ENCODE data around the gene MMS22L. TPM values are rescaled to one million over a fixed set of nuclear protein-coding genes. Genes with fewer than 3 reads are reported as not detected.

Gene MMS22L
- total RNA-seq, 1 donor from 2014 or later, result 22.0 TPM

DNA sequence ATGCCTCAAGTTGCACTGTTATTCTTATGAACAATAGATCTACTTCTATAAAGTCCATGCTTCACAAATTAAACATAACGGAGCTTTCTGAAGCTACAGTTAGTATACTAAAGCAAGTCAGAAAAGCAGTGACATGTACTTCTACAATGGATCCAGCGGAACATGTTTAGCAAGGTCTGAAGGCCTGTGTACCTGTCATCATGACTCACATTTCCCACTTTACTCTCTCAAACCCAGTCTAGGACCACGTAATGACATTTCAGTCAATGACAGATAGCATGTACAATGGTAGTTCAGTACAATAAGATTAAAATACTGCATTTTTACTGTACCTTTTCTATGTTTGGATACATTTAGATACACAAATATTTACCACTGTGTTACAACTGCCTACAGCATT is 132.1 kb downstream of the MMS22L start:
- TF ChIP-seq, protein P1, sequence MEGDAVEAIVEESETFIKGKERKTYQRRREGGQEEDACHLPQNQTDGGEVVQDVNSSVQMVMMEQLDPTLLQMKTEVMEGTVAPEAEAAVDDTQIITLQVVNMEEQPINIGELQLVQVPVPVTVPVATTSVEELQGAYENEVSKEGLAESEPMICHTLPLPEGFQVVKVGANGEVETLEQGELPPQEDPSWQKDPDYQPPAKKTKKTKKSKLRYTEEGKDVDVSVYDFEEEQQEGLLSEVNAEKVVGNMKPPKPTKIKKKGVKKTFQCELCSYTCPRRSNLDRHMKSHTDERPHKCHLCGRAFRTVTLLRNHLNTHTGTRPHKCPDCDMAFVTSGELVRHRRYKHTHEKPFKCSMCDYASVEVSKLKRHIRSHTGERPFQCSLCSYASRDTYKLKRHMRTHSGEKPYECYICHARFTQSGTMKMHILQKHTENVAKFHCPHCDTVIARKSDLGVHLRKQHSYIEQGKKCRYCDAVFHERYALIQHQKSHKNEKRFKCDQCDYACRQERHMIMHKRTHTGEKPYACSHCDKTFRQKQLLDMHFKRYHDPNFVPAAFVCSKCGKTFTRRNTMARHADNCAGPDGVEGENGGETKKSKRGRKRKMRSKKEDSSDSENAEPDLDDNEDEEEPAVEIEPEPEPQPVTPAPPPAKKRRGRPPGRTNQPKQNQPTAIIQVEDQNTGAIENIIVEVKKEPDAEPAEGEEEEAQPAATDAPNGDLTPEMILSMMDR (IDR thresholded peaks at IDR 0.05; ENCODE audit: unreplicated experiment), result no peak
- H3K27ac Mint-ChIP-seq, result no peak overlapping the region
- H3K36me3 Mint-ChIP-seq, result peaks cover 18% of the 10 kb centered on the region
- peaks cover under 1% of the 10 kb centered on the region for H3K4me1 Mint-ChIP-seq
- no peaks in the 10 kb centered on the region for H3K27me3 Mint-ChIP-seq (ENCODE audit: low read depth)
- no peak for DNase-seq (ENCODE audit: low spot score in 2 of 2, unreplicated experiment in 2 of 2)
- peaks cover 16% of the 10 kb centered on the region for H3K9me3 Mint-ChIP-seq
- no peak overlapping the region for H3K4me3 Mint-ChIP-seq

DNA sequence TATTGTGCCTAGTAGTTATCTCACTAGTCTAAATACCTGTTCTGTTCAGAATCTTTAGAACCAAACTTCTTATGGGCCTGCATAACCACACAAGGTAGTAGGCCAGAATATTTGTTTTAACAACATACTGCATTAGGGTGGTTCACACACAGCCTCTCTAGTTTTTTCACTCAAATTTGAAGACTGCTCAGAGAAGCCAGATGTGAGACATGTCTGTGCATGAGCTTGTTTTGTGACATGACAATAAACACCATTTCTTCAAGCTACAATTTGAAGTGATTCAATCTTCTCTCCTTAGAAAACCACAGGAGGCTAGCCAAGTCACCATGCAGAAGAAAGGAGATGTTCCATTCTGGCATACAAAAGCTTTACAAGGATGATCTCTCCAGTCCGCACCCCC is 135.6 kb downstream of the MMS22L start:
- H3K27me3 Mint-ChIP-seq (ENCODE audit: low read depth), result no peaks in the 10 kb centered on the region
- peaks cover 17% of the 10 kb centered on the region for H3K36me3 Mint-ChIP-seq
- DNase-seq (ENCODE audit: low spot score in 2 of 2, unreplicated experiment in 2 of 2), result no peak
- peaks cover 6% of the 10 kb centered on the region for H3K4me1 Mint-ChIP-seq
- no peak overlapping the region for H3K4me3 Mint-ChIP-seq
- TF ChIP-seq, protein P1 (IDR thresholded peaks at IDR 0.05; ENCODE audit: unreplicated experiment), result no peak
- no peak overlapping the region for H3K27ac Mint-ChIP-seq
- H3K9me3 Mint-ChIP-seq, result peaks cover 11% of the 10 kb centered on the region

DNA sequence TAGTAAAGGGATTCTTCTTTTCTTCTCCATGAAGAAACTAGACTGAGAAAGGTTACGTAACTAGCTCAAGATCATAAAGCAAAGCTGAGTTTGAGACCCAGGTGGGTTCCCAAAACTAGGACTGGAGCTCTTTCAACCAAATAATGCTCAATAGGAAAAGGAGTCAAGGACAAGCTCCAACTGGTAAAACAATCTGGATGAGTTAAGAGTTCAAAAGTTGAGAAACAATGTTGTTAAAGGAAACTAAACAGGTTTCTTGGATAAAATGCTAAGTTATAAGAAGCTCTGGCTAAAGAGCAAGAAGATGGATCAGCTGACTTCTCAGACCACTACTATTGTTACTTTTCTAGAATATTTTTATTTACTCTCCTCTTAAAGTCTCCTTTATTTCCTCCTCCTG is 137.3 kb downstream of the MMS22L start:
- no peaks in the 10 kb centered on the region for H3K27me3 Mint-ChIP-seq (ENCODE audit: low read depth)
- TF ChIP-seq, protein P1 (IDR thresholded peaks at IDR 0.05; ENCODE audit: unreplicated experiment), result no peak
- H3K4me3 Mint-ChIP-seq, result no peak overlapping the region
- peak overlapping the region; percentile 16 for H3K27ac Mint-ChIP-seq
- H3K4me1 Mint-ChIP-seq, result peaks cover 6% of the 10 kb centered on the region
- peaks cover 17% of the 10 kb centered on the region for H3K36me3 Mint-ChIP-seq
- peaks cover 11% of the 10 kb centered on the region for H3K9me3 Mint-ChIP-seq
- no peak for DNase-seq (ENCODE audit: low spot score in 2 of 2, unreplicated experiment in 2 of 2)

DNA sequence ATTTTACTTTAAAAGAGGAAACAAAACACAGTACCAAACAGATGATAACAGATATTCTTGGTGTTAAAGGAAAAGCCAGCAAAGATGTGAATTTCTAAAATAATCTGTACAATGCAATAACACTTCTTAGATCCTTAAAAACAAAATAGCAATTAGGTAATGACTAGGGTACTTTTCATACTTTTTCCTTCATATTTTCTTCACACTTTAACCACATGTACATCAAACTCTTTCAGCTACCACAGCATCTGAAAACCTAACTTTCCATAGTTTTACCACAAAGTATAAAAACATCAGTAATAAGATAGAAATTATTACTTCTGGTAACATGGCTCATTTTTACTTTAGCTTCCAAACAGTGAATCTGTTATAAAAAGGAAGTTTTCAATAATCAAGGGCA is 141.3 kb downstream of the MMS22L start:
- no peak for DNase-seq (ENCODE audit: low spot score in 2 of 2, unreplicated experiment in 2 of 2)
- Mint-ChIP-seq H3K9me3 (peaks cover 11% of the 10 kb centered on the region), H3K4me3 (no peak overlapping the region), H3K27me3 (ENCODE audit: low read depth) (no peaks in the 10 kb centered on the region), H3K27ac (no peak overlapping the region), H3K36me3 (peaks cover 18% of the 10 kb centered on the region), H3K4me1 (peaks cover 16% of the 10 kb centered on the region)
- TF ChIP-seq, protein P1 (IDR thresholded peaks at IDR 0.05; ENCODE audit: unreplicated experiment), result no peak

DNA sequence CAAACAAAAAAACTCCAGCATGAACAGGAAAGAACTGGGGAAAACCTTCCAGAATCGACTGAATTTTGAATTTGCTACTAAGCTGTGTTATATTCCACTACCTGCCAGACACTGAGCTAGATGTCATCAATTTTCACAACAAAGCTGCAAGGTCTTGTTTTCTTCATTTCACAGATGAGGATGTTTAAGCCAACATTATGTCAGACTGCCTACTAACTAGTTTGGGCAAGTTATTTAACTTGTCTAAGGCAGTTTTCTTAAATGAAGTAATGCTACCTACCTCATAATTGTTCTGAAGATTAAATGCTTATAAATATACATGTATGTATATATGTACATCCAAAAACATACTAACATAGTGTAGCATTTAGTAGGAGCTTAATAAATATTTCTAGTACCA is 144.4 kb downstream of the MMS22L start:
- peaks cover 13% of the 10 kb centered on the region for H3K36me3 Mint-ChIP-seq
- TF ChIP-seq, protein P1 (IDR thresholded peaks at IDR 0.05; ENCODE audit: unreplicated experiment), result no peak
- no peak for DNase-seq (ENCODE audit: low spot score in 2 of 2, unreplicated experiment in 2 of 2)
- H3K9me3 Mint-ChIP-seq, result no peaks in the 10 kb centered on the region
- H3K27me3 Mint-ChIP-seq (ENCODE audit: low read depth), result no peaks in the 10 kb centered on the region
- H3K4me1 Mint-ChIP-seq, result peaks cover 18% of the 10 kb centered on the region
- no peak overlapping the region for H3K27ac Mint-ChIP-seq
- no peak overlapping the region for H3K4me3 Mint-ChIP-seq
